GM21717 (cell line): ENCODE data around the gene DHX58.

Experiments
- ATAC-seq: cut with Tn5 transposase; IDR thresholded peaks from one replicate; pipeline ENCODE4 v1.9.1; 2021; ENCODE audit warnings: mild to moderate bottlenecking, moderate library complexity; ENCODE audit not compliant: unreplicated experiment

The DHX58 gene

DNA sequence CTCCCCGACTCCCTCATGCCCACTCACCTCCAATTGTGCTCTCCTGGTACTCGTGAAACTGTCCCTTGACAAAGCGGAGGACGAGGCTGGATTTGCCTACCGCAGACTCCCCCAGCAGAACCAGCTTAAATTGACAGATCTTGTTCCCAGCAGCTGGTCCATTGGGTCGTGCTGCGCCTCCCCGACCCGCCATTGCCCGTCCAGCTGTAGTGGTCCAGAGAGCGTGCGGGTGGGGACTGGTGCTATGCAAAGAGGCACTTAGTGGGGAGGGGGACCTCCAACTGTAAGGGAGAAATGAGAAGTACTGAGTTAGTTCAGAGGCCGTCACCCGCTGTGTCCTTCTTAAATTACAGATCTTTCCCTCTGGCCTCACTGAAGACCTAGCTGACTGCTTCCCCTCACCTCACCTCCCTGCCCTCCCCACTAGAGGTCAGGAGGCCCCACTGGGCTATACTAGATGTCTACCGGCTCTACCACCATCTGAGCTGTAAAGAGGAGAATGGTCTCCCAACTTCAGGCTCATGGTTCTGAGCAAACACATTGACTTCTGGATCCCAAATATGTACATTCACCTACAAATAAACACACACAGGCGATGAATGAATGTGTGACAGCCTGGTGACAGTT, 17.9 kb upstream of the DHX58 start:
- no peak for ATAC-seq

DNA sequence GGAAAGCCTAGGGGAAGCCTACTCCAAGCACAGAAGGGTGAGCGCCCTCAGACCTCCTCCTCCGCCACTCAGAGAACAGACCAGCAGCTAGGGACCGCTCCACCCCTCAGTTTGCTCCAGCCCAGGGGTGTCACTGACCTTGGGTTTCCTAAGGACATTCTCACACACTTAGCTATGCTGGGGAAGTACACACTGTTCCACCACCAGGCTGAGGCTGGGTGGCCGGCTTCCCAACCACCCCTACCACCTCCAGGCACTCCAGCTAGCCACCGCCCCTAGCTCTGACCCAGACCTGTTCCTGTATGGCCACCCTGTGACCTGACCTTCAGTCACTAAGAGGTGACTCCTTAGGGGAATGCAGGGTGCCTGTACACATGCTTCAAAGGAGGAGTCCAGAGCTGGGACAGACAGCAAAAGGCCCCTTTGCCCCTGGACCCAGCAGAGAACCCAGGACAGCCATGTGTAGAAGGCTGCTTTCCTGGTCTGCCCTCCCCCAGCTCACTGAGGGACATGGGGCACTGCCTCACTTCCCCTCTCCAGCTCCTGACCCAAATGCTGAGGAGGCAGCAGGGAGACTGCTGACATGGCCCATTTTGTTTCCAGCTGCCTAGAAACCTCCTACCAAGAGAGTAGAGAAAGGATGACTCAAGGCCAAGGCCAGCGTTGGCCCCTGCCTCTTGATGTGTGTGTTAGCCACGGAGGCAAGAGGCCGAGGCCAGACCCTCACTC, 16.8 kb upstream of the DHX58 start:
- no peak for ATAC-seq

DNA sequence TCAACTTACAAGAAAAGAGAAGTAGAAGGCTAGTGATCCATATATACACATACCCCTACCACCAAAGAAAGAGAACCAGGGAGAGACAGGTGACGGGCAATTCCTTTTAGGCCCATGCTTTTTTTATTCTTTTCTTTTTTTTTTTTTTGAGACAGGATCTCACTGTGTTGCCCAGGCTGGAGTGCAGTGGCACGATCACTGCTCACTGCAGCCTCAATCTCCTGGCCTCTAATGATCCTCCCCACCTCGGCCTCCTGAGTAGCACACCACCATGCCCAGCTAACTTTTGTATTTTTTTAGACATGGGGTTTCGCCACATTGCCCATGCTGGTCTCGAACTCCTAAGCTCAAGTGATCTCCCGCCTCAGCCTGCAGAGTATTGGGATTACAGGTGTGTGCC, 14.9 kb upstream of the DHX58 start:
- no peak for ATAC-seq

DNA sequence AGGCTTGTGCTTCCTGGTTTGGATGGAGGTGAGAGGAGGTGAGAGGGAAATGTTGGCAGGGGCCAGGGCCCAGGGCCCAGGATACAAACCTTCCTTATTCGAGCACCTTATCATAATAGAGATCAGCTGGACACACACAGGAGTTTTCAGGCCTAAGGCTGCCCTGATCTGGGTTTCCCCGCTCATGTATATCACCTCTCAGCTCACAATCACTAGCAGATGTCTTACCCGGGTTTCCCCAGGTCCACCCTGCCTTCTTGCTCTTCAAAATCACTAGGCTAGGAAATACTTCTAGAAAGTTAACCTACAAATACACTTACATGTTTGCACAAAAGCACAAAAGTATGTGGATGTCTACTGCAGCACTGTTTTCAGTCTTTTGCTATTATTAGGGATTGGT, 14.3 kb upstream of the DHX58 start:
- no peak for ATAC-seq

DNA sequence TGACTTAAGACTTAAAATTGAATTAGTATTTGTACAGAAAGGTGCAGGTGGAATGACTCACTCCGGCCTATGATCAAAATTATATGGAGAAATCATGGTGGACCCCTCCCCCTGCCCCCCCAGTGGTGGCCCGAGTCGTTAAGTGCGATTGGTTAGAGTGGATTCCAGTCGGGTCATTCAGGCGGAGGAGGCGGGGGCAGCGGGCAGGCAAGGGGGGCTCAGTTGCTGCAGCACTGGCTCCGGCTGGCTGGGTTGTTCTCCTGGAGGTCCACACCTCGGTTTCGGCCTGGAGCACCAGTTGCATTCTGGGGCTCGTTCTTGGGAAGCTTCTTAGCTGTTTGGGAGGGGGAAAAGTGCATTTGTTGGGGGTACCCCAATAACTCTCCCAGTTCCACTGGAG, 13.1 kb upstream of the DHX58 start:
- ATAC-seq: no peak

DNA sequence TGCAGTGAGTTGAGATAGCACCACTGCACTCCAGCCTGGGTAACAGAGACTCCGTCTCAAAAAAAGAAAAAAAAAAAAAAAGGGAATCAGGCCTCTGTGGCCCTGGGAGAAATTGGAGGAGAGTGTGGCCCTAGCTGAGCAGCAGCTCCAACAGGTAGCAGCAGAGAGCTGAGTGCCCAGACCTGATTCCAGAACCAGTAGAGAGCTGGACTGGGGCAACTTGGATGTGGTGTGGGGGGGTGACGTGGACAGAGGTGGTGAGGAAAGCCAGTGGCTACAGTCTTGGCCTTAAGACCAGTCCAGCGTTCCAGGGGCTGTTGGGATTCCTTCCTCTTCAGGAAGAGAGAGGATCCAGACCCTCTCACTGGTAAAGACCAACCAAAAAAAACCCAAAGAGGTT, 11.7 kb upstream of the DHX58 start:
- no peak for ATAC-seq

DNA sequence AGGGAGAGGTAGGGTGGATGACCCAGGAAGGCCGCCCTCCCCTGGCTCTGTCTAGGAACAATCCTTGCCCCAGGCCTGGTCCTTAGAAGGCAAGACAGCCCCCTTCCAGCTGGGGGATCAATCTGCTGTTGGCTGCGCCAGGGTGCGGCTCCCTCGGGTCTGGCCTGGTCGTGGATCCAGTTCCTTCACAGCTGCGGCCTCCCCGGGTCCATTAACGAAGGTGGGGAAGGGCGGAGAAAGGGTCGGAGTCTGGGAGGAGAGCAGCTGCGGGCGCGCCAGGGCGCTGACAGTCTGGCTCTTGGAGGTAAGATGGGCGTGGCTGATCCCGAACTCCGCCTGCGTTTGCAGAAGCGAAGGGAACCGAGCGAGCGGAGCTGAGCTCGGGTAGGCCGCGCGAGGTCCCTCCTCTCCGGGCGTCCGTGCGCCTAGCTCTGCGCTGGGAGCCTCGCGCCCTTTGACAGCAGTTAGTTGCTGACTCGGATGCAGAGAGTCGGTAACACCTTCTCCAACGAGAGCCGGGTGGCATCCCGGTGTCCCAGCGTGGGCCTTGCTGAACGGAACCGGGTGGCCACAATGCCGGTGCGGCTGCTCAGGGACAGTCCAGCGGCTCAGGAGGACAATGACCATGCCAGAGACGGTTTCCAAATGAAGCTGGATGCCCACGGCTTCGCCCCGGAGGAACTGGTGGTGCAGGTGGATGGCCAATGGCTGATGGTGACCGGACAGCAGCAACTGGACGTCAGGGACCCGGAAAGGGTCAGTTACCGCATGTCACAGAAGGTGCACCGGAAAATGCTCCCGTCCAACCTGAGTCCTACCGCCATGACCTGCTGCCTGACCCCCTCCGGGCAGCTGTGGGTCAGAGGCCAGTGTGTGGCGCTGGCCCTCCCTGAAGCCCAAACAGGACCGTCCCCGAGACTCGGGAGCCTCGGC, 10.1 kb upstream of the DHX58 start, which contains the start of gene HSPB9:
Gene HSPB9 (plus strand): TSS at position 434 of the 933 bp plus-strand sequence. CDS start 47 bp downstream, at position 481.
- ATAC-seq: no peak

DNA sequence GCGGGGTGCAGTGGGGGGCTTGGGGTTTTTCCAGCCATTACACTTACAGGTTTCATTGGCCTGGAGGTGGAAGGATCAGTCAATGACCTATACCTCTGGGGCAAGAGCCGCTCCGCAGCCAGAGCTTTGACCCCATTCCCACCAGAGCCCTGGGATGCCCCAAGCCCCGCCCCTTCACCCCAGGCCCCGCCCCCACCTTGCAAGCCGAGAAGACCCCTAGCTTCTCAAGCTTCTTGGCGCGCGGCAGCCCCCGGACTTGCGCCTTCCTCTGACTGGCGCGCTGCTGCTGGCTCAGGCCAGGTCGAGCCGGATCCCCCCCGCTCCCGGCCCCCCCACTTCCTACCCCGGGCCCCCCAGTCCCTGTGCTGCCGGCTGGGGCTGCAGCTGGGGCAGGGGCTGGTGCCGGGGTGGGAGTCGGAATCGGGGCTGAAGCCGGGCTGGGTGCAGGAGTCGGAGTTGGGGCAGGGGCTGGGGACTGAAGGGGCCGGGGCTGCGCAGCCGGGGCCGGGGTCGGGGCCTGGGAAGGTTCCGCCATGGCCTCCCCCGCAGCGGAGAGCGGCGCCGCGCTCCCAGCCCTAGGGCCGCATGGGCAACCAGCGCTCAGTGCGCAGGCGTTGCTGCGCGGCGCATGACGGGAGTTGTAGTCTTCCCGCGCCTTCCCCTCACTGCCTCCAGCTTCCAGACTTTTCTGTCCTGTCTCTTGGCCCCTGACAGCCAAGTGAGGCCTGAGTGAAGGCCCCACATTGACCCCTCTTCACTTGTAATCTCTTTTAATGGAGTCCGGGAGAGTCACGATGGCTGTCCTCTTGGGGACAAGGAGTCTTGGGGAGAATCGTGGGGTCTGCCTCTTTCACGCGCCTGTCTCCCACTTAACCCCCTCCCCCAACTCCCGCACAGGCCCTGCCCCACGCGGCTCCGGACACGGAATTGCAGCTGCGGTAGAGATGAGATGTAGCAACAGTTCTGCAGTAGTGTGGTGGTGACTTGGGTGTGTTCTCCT, 8.6 kb upstream of the DHX58 start, which contains the start of gene KAT2A:
Gene KAT2A (minus strand): TSS at position 598 of the 1,000 bp plus-strand sequence. CDS start 63 bp downstream, at position 535.
- no peak for ATAC-seq

DNA sequence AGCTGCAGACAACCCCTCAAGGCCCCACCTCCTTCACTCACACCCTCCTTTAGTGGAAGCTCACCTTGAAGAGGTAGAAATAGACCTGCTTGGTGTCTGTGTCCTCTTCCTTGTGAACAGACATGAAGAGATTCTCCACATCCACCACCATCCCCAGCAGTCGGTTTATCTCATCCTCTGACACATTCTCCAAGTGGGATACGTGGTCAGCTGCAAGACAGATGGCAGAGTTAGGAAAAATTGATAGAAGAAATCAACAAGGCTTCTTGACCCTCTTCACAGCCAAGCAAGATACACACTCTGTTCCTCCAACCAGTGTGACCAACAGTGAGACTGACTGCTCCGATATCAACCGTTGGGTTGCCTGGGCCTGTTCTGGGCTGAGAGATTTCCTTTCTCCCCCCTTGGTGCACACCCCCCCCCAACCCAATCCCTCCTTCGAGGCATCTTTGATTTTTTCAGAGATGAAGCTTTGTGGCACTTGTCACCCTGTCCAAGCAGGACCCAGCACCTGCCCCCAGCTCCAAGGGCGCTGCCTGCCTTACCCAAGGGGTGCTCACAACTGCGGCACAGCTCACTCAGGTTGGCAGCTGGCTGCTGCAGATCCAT, 7.8 kb upstream of the DHX58 start:
- ATAC-seq: no peak

DNA sequence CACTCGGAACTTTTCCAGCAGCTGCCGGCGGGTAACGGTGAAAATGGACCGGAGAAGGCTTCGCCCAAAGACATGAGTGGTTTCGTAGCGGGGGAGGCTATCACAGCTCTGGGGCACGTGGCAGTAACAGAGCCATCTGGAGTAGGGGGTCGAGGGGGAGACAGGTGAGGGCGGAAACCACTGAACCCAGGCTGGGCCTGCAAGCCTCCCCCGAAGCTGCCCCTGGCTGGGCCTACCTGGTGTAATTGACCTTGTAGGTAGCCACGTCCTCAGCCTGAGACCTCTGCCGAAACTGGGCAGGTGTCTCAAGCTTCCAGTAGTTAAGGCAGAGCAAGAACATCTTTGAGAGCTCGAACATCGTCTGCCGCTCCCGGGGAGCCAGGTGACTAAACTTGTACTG, 6.8 kb upstream of the DHX58 start:
- ATAC-seq: no peak

DNA sequence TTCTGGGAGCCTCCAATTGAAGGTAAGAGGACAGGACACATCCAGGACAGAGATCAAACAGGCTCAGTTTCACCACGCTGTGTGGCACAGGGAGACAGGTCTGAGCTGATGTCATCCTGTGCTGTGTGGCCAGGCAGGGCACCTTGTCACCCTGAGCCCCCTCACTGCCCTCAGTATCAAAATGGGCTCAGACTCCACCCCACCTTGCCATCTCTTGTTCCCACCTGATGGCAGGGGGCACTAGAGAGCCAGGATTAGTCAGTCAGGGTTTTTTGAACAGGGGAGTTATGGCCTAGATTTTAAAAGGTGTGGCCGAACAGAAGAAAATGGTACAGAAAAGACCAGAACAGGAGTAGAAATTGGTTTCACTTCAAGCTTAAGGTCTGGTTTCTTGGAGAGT, 6.0 kb upstream of the DHX58 start:
- no peak for ATAC-seq

DNA sequence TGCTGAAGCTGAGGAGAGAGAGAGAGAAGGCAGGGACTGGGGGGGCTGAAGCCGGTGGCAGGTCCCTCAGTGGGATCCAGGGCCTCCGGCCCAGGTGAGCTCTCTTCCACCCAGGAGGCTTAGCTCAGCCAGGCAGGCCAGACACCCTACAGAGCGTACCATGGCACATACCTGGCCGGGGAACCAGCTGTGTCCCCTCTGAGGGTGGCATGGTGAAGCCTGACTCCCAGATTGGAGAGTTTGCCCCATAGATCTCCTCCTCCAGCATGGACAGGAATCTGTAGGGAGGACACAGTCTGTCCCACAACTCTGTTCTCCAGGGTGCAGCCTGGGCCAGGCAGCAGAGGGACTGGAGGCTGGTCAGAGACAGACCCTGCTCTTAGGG, 5.6 kb upstream of the DHX58 start:
- no peak for ATAC-seq

DNA sequence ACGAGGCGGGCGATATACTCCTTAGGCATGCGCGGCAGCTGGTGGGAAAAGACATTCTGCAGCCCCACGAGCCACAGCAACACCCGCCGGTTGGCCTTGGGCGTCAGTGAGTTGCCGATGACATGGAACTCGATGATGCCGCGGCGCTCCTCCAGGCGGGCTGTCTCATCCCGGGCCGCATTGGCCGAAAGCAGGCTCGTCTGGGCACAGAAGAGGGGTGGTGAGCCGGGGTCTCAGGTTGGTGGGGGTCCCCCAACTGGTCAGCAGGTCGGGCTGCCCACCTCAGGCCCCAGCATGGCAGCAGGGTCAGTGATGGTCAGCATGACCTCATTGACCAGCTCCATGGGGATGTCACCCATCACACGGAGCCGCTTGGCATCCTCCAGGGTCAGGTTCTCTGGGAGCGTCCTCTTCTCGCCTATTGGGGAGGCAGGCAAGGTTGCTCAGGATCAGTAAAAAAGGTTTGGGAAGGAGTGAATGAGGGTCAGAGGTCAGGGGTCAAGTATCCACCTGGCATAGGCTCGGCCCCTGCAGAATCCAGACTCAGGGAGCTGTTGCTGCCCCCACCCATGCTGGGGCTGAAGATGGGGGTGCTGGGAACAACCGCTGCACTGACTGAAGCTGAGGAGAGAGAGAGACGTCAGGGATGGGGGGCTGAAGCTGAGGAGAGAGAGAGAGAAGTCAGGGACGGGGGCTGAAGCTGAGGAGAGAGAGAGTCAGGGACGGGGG, 5.0 kb upstream of the DHX58 start:
- no peak for ATAC-seq

DNA sequence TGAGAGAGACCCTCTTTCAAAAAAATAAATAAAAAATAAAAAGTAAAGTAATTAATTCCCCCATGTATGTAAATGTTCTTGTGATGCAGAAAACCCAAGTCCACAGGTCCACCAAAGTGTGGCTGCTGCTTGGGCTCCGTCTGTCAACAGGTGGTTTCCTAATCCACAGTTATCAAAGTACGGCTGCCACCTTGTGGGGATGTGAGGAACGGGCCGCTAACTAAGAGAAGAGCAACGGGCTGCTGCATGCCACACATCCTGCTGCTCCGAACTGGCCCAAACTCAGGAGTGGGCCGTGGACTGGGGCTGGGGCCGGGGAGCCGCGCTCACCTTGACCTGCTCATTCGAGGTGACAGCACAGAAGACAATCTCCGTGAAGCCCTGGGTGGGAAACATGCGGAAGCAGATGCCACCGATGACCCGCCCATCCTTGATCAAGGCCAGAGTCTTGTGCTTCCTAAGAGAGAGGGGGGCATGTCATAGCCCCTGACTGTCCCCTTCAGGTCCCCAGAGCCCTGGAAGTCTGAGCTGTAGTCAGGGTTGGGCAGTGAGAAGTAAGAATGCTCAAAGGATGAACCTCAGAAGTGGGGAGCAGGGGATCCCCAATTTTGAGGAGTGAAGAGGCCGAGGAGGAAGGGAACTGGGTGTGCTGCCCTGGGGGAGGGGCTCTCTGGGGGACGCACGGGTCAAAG, 4.3 kb upstream of the DHX58 start:
- no peak for ATAC-seq

DNA sequence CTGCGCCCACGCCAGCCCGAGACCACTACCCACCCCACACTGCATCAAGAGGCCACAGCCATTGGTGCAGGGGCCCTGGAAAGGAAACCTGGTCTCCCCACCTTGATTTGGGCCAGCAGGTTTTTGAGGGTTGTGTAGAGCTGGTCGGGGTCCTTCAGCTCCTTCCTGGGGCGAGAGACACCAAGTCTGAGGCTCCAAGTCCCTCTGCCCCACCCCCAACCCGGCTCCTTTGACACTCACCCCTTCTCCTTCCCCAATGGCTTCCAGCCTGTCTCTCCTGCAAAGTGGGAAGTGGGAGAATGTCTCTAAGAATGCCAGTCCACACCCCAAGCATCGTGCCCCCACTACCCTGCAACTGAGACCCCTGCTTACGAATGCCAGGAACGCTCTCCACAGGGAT, 1.6 kb upstream of the DHX58 start:
- no peak for ATAC-seq

DNA sequence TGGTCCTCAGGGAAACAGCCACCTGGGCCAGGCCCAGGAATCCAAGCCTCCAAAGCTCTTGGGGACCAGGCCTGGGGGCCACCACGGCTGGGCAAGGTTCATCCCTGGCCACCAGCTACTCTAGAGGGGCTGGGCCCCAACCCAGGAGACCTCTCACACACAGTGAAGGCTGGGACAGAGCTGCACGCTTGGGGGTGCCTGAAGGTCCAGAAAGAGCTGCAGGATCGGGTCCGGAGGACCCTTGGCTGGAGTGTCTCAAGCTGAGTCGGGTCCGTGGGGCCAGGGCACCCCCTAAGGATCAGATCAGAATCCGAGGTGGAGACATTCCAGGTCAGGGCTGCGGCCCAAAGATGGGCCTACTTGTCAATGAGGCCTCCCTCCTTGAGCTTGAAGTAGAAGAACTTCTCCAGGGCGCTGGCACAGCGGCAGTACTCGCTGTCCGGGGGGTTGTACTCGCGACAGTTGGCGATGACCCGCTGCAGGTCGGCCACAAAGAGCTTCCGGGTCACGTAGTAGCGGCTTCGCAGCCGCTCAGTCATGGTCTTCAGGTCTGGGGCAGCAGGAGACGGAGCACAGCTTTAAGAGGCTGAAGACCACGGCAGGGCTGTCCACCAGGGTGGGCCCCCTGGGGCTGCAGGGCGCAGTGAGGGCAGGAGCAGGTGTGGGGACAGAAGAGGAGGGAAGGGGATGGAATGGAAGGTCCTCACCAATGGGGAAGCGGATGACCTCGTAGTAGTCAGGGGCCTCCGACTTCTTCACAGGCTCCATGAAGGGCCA, 967 bp upstream of the DHX58 start:
- no peak for ATAC-seq

DNA sequence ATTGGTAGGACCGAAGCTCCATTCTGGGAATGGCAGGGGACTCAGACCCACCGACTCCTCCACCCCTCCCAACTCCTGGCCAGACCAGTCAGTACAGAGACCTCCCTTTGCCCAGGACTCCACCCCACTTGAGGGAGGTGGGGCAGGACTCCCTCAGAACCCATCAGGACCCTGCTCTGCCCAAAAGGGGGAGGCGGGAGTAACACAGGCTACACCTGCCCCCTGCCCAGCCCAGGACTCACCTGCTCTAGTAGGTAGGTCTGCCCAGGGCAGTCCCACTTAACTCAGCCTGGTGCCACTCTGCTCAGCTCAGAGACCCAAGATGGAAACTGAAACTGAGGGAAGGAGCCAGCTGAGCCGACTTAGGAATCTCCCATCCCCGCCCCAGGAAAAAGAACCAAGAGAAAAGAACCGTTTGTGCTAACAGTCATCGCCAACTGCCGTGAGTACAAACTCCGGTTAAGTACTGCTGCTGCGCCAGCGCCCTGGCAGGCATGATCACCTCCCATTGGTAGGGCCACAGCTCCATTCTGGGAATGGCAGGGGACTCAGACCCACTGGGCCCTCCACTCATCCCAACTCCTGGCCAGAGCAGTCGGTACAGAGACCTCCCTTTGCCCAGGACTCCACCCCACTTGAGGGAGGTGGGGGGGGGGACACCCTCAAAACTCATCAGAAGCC, 503 bp downstream of the DHX58 start:
- no peak for ATAC-seq
